AG04450 (cell line): ENCODE data around the gene PRKAG2. TPM values are rescaled to one million over a fixed set of nuclear protein-coding genes. Genes with fewer than 3 reads are reported as not detected.

Experiments
- CTCF ChIA-PET: fragments of 300-600, 350-600 bp; formaldehyde crosslinking; extraction: SDS; loops from one replicate; lab custom pipeline; 2022; ENCODE audit warnings: antibody characterized with exemption, inconsistent platforms; lab: Charles Lee
- POLR2A ChIA-PET: fragments of 350-600 bp; formaldehyde crosslinking; extraction: SDS; loops from one replicate; lab custom pipeline; 2021; ENCODE audit warnings: antibody characterized with exemption, inconsistent platforms; lab: Yijun Ruan, JAX
- DNase-seq: peaks from one replicate; pipeline ENCODE4 v3.0.0-alpha.2; 2011; ENCODE audit warnings: low read depth, low spot score
- H3K27ac ChIP-seq: one replicate; pipeline ENCODE4 v1.5.1; 2012; ENCODE audit warnings: low read depth, low read length, control low read depth
- H3K27me3 ChIP-seq: one replicate; pipeline ENCODE4 v1.6.0; 2012; ENCODE audit warnings: low read length; ENCODE audit not compliant: control insufficient read depth, insufficient read depth
- H3K4me3 ChIP-seq: 2 replicates; pipeline ENCODE4 v1.5.1; 2011; ENCODE audit warnings: mild to moderate bottlenecking, low read depth, low read length, control low read depth
- H3K9me3 ChIP-seq: 2 replicates; pipeline ENCODE4 v1.5.1; 2012; ENCODE audit warnings: low read length; ENCODE audit not compliant: control insufficient read depth, insufficient read depth
- CTCF ChIP-seq: IDR thresholded peaks from 2 replicates; pipeline ENCODE4 v1.5.1; 2011; ENCODE audit warnings: low read depth, low read length, control low read depth, inconsistent platforms
- polyA plus RNA-seq: library from polyadenylated mRNA; depleted of rRNA; stranded (reverse); fragments of >200 nt; gene quantifications from 2 replicates; pipeline ENCODE4 v1.2.3, GENCODE V29; 2011

The PRKAG2 gene
- polyA plus RNA-seq, 1 experiment, result 45.0 TPM

- H3K27ac ChIP-seq, result peak overlapping the region; percentile 74
- H3K4me3 ChIP-seq, result peak overlapping the region; percentile 85
- TF ChIP-seq CTCF, result no peak
- POLR2A ChIA-PET, result interaction anchor here (0.7 to 1.0 kb wide), 2 partner anchors 58 to 142 kb away, joined by 3 read pairs; no protein-coding TSS in a partner anchor
- DNase-seq, result no peak
- CTCF ChIA-PET, result interaction anchor here (0.9 to 1.4 kb wide), 4 partner anchors 8 to 241 kb away, joined by 3 to 4 read pairs (median 3); no protein-coding TSS in a partner anchor
- no peaks in the 10 kb centered on the region for H3K9me3 ChIP-seq
- no peaks in the 10 kb centered on the region for H3K27me3 ChIP-seq
Observed at GRCh38 chr7:151517601-151518104, 359.3 kb downstream of the PRKAG2 start.

DNA sequence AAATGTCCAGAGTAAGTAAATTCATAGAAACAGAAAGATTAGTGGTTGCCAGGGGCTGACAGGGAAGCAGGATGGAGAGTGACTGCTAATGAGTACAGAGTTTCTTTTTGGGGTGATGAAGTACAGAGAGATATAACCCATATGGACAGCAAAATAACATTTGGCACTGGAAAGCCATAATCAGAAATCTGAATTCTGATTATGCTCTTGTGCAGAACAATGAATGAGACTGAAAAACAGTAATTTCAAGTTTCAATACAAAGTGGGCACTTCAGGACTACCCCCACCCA lies 361.7 kb downstream of the PRKAG2 start:
- no peak overlapping the region for H3K4me3 ChIP-seq
- no peak for TF ChIP-seq CTCF
- CTCF ChIA-PET, result no interaction called here
- POLR2A ChIA-PET, result interaction anchor here (0.8 kb wide), 1 partner anchor 17 kb away, joined by 3 read pairs; no protein-coding TSS in a partner anchor
- no peaks in the 10 kb centered on the region for H3K9me3 ChIP-seq
- no peak overlapping the region for H3K27ac ChIP-seq
- no peak for DNase-seq
- H3K27me3 ChIP-seq, result no peaks in the 10 kb centered on the region

- DNase-seq, result no peak
- Histone ChIP-seq H3K27ac (no peak overlapping the region), H3K9me3 (no peaks in the 10 kb centered on the region), H3K4me3 (no peak overlapping the region), H3K27me3 (no peaks in the 10 kb centered on the region)
- ChIA-PET CTCF (interaction anchor here (1.2 to 1.5 kb wide), 2 partner anchors 245 to 268 kb away, joined by 3 to 6 read pairs; no protein-coding TSS in a partner anchor), POLR2A (interaction anchor here (0.8 kb wide), 1 partner anchor 16 kb away, joined by 3 read pairs; no protein-coding TSS in a partner anchor)
- no peak for TF ChIP-seq CTCF
Observed at GRCh38 chr7:151514461-151515275, 362.2 kb downstream of the PRKAG2 start.

GRCh38 chr7:151513133-151513532 lies 363.8 kb downstream of the PRKAG2 start:
- Histone ChIP-seq H3K9me3 (no peaks in the 10 kb centered on the region), H3K27ac (no peak overlapping the region), H3K27me3 (no peaks in the 10 kb centered on the region), H3K4me3 (no peak overlapping the region)
- DNase-seq, result no peak
- TF ChIP-seq CTCF, result no peak
- CTCF ChIA-PET, result no interaction called here
- POLR2A ChIA-PET, result no interaction called here

GRCh38 chr7:151512353-151512752 lies 364.6 kb downstream of the PRKAG2 start:
- Histone ChIP-seq H3K9me3 (no peaks in the 10 kb centered on the region), H3K27ac (no peak overlapping the region), H3K27me3 (no peaks in the 10 kb centered on the region), H3K4me3 (no peak overlapping the region)
- ChIA-PET CTCF (no interaction called here), POLR2A (no interaction called here)
- no peak for DNase-seq
- TF ChIP-seq CTCF, result no peak
